Measurements from ENCODE around the gene ARHGEF35. TPM values are rescaled to one million over a fixed set of nuclear protein-coding genes. Genes with fewer than 3 reads are reported as not detected.

The ARHGEF35 gene
- total and polyA plus RNA-seq, 2 of the 4 experiments (the other 2 are of a cell fraction), result not detected

DNA sequence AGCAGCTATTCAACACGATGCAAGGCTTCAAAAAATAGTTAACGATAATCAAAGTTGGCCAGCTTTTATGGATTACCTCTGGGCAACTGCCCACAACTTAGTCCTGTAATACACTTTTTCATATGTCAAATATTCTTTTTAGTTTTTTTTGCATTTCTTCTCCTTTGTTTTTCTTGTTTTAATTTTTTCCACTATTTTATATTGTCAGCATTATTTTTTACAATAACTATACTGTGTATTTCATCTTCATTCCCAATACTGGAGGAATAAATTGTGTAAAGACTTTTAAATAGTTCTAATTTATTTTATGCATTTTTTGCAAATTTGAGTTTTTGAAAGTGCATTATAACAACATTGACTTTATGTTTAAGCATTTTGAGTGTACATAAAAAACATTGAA lies 30.8 kb downstream of the ARHGEF35 start:
- Histone ChIP-seq H2BK120ac (ENCODE audit: low read depth, low read length) (no peak overlapping the region), H2AFZ (replicated peaks; ENCODE audit: low read length, poor library complexity) (no peak overlapping the region), H2BK15ac (ENCODE audit: low read depth, low read length) (no peak overlapping the region), H3K27ac (ENCODE audit: insufficient read depth, low read length) (no peak overlapping the region), H3K27me3 (ENCODE audit: control insufficient read depth, insufficient read depth, low read length) (no peaks in the 10 kb centered on the region), H3K23ac (ENCODE audit: low read depth, low read length) (no peak overlapping the region), H3K4me2 (ENCODE audit: low read depth, low read length) (no peak overlapping the region), H4K91ac (ENCODE audit: insufficient read depth, low read depth, low read length) (no peak overlapping the region), H4K8ac (ENCODE audit: low read depth in 2 of 2, low read length in 2 of 2) (no peak overlapping the region), H2BK20ac (ENCODE audit: low read depth, low read length) (no peak overlapping the region), H3K56ac (ENCODE audit: extremely low read depth, insufficient read depth, low read length) (no peak overlapping the region), H4K5ac (ENCODE audit: low read depth, low read length) (no peak overlapping the region), H3K9me3 (ENCODE audit: control insufficient read depth, insufficient read depth, low read length) (no peaks in the 10 kb centered on the region), H3K4me1 (ENCODE audit: control insufficient read depth, insufficient read depth, low read length) (no peaks in the 10 kb centered on the region), H3K9me1 (ENCODE audit: insufficient read depth, low read length) (no peaks in the 10 kb centered on the region), H3K4ac (ENCODE audit: low read depth, low read length) (no peak overlapping the region), H3K9ac (ENCODE audit: low read depth, low read length) (no peak overlapping the region), H2AK5ac (ENCODE audit: low read depth, low read length) (no peak overlapping the region), H2BK5ac (ENCODE audit: low read depth, low read length, poor library complexity, severe bottlenecking) (no peak overlapping the region), H2AK9ac (replicated peaks; ENCODE audit: low read depth, low read length, poor library complexity) (no peak overlapping the region), H3K18ac (ENCODE audit: low read depth, low read length) (no peak overlapping the region), H4K20me1 (ENCODE audit: insufficient read depth, low read length) (no peaks in the 10 kb centered on the region), H3K14ac (replicated peaks; ENCODE audit: low read depth, low read length) (no peak overlapping the region), H3K4me3 (ENCODE audit: insufficient read depth, low read depth, low read length) (no peak overlapping the region), H3K36me3 (ENCODE audit: control insufficient read depth, insufficient read depth, low read length) (no peaks in the 10 kb centered on the region), H3K79me1 (ENCODE audit: low read depth in 1 of 2, low read length in 2 of 2) (no peaks in the 10 kb centered on the region)
- ChIA-PET POLR2A (ENCODE audit: unreplicated experiment) (no interaction called here), CTCF (no interaction called here)
- dilution Hi-C loops (cut with HindIII; ENCODE audit: low sequenced_read_pairs, unreplicated experiment) (no loop called here), intact Hi-C loops (cut with micrococcal nuclease) (no loop called here), in situ Hi-C loops (cut with MboI; ENCODE audit: low sequenced_read_pairs) (no loop called here)
- TF ChIP-seq ELK1 (IDR thresholded peaks at IDR 0.05; ENCODE audit: borderline replicate concordance, low read depth, low read length) (no peak), RFX5 (IDR thresholded peaks at IDR 0.05; ENCODE audit: low read depth, low read length) (no peak), POLR2A (IDR thresholded peaks at IDR 0.05; ENCODE audit: low read depth, low read length) (no peak), FOS (IDR thresholded peaks at IDR 0.05; ENCODE audit: low read depth, low read length) (no peak), RAD21 (IDR thresholded peaks at IDR 0.05; ENCODE audit: low read length) (no peak), MXI1 (IDR thresholded peaks at IDR 0.05; ENCODE audit: borderline replicate concordance, low read depth, low read length) (no peak)
- TF ChIP-seq, protein P1, sequence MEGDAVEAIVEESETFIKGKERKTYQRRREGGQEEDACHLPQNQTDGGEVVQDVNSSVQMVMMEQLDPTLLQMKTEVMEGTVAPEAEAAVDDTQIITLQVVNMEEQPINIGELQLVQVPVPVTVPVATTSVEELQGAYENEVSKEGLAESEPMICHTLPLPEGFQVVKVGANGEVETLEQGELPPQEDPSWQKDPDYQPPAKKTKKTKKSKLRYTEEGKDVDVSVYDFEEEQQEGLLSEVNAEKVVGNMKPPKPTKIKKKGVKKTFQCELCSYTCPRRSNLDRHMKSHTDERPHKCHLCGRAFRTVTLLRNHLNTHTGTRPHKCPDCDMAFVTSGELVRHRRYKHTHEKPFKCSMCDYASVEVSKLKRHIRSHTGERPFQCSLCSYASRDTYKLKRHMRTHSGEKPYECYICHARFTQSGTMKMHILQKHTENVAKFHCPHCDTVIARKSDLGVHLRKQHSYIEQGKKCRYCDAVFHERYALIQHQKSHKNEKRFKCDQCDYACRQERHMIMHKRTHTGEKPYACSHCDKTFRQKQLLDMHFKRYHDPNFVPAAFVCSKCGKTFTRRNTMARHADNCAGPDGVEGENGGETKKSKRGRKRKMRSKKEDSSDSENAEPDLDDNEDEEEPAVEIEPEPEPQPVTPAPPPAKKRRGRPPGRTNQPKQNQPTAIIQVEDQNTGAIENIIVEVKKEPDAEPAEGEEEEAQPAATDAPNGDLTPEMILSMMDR (conservative IDR thresholded peaks at IDR 0.05; ENCODE audit: low read depth, low read length), result no peak
- DNase-seq (no peak), ATAC-seq (ENCODE audit: low read depth) (no peak)
- BruUV-seq (replicated peaks), result no TSS peak
- no CpG with 5 or more reads among the region's 2 CpGs for WGBS, 2 experiments (ENCODE audit: extremely low coverage in 2 of 2, insufficient read length in 1 of 2)

Data from IMR-90 (cell line).